ENCODE results near the gene UCK1. TPM values are rescaled to one million over a fixed set of nuclear protein-coding genes. Genes with fewer than 3 reads are reported as not detected.

UCK1 gene
- total RNA-seq, 1 donor from 2014 or later = 32.2 TPM

DNA sequence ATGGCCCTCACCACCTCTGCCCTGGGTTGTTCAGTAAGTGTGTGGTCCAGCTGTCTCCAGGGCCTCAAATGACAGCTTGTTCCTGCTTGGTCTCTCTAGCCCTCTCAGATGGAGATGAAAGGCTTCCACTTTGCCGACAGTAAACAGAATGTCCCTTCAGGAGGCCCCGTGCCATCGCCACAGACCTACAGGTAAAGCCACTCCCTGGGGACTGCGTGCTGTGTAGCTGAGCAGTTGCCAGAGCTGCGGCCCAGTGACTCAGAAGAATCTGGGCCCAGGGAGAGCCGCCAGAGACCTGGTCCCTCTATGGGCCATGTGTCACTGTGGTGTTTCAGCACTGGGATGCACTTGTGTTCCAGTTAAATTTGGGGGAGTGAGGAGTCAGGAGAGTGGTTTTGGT, 39.0 kb downstream of the UCK1 start:
- Mint-ChIP-seq H3K27me3 (ENCODE audit: unreplicated experiment) (no peaks in the 10 kb centered on the region), H3K4me3 (ENCODE audit: unreplicated experiment) (no peak overlapping the region), H3K9me3 (ENCODE audit: unreplicated experiment) (no peaks in the 10 kb centered on the region), H3K36me3 (ENCODE audit: unreplicated experiment) (peaks cover 55% of the 10 kb centered on the region), H3K4me1 (ENCODE audit: unreplicated experiment) (no peaks in the 10 kb centered on the region), H3K27ac (ENCODE audit: unreplicated experiment) (no peak overlapping the region)
- DNase-seq (ENCODE audit: extremely low spot score, unreplicated experiment) = no peak
- TF ChIP-seq, protein P1, sequence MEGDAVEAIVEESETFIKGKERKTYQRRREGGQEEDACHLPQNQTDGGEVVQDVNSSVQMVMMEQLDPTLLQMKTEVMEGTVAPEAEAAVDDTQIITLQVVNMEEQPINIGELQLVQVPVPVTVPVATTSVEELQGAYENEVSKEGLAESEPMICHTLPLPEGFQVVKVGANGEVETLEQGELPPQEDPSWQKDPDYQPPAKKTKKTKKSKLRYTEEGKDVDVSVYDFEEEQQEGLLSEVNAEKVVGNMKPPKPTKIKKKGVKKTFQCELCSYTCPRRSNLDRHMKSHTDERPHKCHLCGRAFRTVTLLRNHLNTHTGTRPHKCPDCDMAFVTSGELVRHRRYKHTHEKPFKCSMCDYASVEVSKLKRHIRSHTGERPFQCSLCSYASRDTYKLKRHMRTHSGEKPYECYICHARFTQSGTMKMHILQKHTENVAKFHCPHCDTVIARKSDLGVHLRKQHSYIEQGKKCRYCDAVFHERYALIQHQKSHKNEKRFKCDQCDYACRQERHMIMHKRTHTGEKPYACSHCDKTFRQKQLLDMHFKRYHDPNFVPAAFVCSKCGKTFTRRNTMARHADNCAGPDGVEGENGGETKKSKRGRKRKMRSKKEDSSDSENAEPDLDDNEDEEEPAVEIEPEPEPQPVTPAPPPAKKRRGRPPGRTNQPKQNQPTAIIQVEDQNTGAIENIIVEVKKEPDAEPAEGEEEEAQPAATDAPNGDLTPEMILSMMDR (IDR thresholded peaks at IDR 0.05) = no peak

DNA sequence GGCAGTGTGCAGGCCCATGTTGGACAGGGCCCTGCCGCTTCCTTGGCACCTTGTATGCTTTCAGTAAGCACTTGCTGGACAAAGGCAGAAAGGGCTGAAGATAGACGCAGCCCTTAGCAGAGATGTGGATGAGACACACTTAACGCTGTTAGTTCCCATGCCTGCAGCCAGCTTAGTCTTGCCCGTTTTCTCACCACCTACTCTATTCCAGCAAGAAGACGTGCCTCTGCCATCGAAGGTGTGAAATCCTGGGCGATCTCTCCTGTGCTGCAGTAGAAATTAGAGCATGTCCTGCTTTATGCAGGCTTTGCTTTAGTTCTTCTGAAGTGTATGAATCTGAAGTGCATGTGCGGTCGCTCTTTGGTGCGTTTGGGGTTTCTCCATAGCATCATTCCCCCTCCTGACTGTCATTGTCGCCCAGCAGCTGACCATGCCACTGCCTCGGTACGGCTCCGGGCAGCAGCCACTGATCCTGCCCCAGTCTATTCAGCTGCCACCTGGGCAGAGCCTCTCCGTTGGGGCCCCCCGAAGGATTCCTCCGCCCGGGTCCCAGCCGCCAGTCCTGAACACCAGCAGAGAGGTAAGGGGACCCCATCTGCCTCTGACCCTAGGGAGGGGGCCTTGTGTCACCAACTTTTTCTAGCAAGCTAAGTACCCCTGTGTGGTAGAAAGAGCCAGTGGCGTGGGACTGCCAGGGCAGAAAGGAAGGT, 39.9 kb downstream of the UCK1 start:
- H3K27ac Mint-ChIP-seq (ENCODE audit: unreplicated experiment) = no peak overlapping the region
- TF ChIP-seq, protein P1 (IDR thresholded peaks at IDR 0.05) = no peak
- H3K27me3 Mint-ChIP-seq (ENCODE audit: unreplicated experiment) = no peaks in the 10 kb centered on the region
- peaks cover 53% of the 10 kb centered on the region for H3K36me3 Mint-ChIP-seq (ENCODE audit: unreplicated experiment)
- H3K4me1 Mint-ChIP-seq (ENCODE audit: unreplicated experiment) = no peaks in the 10 kb centered on the region
- H3K9me3 Mint-ChIP-seq (ENCODE audit: unreplicated experiment) = no peaks in the 10 kb centered on the region
- no peak for DNase-seq (ENCODE audit: extremely low spot score, unreplicated experiment)
- no peak overlapping the region for H3K4me3 Mint-ChIP-seq (ENCODE audit: unreplicated experiment)

DNA sequence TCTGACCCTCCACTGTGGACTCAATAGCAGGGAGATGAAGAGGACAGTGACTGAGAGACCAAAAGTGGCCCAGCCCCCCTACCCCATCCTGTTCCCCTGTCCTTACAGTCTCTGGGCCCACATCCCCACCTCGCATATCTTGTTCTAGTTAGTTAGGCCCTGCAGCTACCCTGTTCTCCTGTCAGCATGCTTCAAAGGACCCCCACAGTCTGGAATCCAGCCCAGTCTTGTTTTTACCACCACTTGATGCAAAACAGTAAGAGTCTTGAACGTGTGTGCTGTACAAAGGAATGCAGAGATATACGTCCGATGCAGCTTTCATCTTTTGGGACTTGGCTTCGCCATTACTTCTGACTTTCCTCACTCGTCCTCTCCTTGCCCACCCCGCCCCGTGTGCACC, 40.5 kb downstream of the UCK1 start:
- no peak overlapping the region for H3K27ac Mint-ChIP-seq (ENCODE audit: unreplicated experiment)
- H3K36me3 Mint-ChIP-seq (ENCODE audit: unreplicated experiment) = peaks cover 56% of the 10 kb centered on the region
- no peaks in the 10 kb centered on the region for H3K9me3 Mint-ChIP-seq (ENCODE audit: unreplicated experiment)
- H3K27me3 Mint-ChIP-seq (ENCODE audit: unreplicated experiment) = no peaks in the 10 kb centered on the region
- TF ChIP-seq, protein P1 (IDR thresholded peaks at IDR 0.05) = no peak
- no peak for DNase-seq (ENCODE audit: extremely low spot score, unreplicated experiment)
- no peak overlapping the region for H3K4me3 Mint-ChIP-seq (ENCODE audit: unreplicated experiment)
- no peaks in the 10 kb centered on the region for H3K4me1 Mint-ChIP-seq (ENCODE audit: unreplicated experiment)

DNA sequence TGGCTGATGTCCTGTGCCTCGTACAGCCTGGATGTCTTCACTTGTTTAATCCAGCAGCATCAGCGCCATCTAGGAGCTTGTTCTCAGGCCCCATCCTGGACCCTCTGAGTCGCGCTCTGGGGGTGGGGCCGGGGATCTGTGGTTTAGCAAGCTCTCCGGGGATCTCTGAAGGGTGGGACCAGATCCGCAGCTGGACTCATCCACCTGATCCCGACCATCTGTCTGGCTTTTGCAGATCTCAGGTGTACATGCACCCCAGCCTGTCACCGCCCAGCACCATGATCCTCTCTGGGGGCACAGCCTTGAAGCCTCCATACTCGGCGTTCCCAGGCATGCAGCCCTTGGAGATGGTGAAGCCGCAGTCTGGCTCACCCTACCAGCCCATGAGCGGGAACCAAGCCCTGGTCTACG, 43.4 kb downstream of the UCK1 start:
- peaks cover 64% of the 10 kb centered on the region for H3K36me3 Mint-ChIP-seq (ENCODE audit: unreplicated experiment)

DNA sequence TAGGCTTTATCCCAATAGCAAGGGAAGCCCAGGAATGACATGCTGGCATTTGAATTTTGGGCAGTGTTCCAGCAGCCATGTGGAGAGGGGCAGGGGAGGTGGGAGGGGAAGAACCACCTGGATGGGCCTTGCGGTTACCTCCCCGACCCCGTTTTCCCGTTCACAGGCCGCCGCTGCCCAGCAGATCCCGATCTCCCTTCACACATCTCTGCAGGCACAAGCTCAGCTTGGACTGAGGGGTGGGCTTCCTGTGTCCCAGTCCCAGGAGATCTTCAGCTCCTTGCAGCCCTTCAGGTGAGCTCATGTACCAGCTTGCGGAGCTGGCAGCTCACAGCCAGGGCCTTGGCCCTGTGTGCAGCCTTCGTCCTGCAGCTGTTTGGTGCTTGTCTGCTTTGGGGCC, 44.1 kb downstream of the UCK1 start:
- DNase-seq (ENCODE audit: extremely low spot score, unreplicated experiment) = no peak
- peaks cover 67% of the 10 kb centered on the region for H3K36me3 Mint-ChIP-seq (ENCODE audit: unreplicated experiment)
- H3K4me3 Mint-ChIP-seq (ENCODE audit: unreplicated experiment) = no peak overlapping the region
- H3K27ac Mint-ChIP-seq (ENCODE audit: unreplicated experiment) = no peak overlapping the region
- TF ChIP-seq, protein P1 (IDR thresholded peaks at IDR 0.05) = no peak
- no peaks in the 10 kb centered on the region for H3K27me3 Mint-ChIP-seq (ENCODE audit: unreplicated experiment)
- H3K4me1 Mint-ChIP-seq (ENCODE audit: unreplicated experiment) = no peaks in the 10 kb centered on the region
- H3K9me3 Mint-ChIP-seq (ENCODE audit: unreplicated experiment) = no peaks in the 10 kb centered on the region

More for the DNA sequence above, 43.4 kb downstream of the UCK1 start:
- DNase-seq (ENCODE audit: extremely low spot score, unreplicated experiment) = no peak
- Mint-ChIP-seq H3K27me3 (ENCODE audit: unreplicated experiment) (no peaks in the 10 kb centered on the region), H3K4me3 (ENCODE audit: unreplicated experiment) (no peak overlapping the region), H3K9me3 (ENCODE audit: unreplicated experiment) (no peaks in the 10 kb centered on the region), H3K4me1 (ENCODE audit: unreplicated experiment) (no peaks in the 10 kb centered on the region), H3K27ac (ENCODE audit: unreplicated experiment) (no peak overlapping the region)
- TF ChIP-seq, protein P1 (IDR thresholded peaks at IDR 0.05) = no peak

All from osteocyte (in vitro differentiated cells).